ENCODE measurements around the gene CXCL8. TPM values are rescaled to one million over a fixed set of nuclear protein-coding genes. Genes with fewer than 3 reads are reported as not detected.
"Not testable (repeated sequence)": the region's sequence is repeated elsewhere in the genome, so short reads cannot be mapped to it uniquely, and the experiment has no call there.

CXCL8 gene
- 1 to 10 TPM; 2.6 to 7.9 TPM for total RNA-seq

- no peak for TF ChIP-seq CTCF (IDR thresholded peaks at IDR 0.05)
- H3K27ac ChIP-seq = peak within 1 kb of the TSS in 1 of 2 donors; percentile 9
- no peak within 1 kb of the TSS for H3K4me3 ChIP-seq
- DNase-seq (ENCODE audit: low spot score) = peak; percentile 70
- H3K4me1 ChIP-seq = no peaks in the 10 kb centered on the region
- H3K9me3 ChIP-seq = no peaks in the 10 kb centered on the region
- H3K36me3 ChIP-seq = no peaks in the 10 kb centered on the region
- H3K27me3 ChIP-seq = no peaks in the 10 kb centered on the region
These were observed at the start of gene CXCL8 for GRCh38 chr4:73740353-73740778. TSS of gene CXCL8 (plus strand) at chr4:73740569. CDS start at chr4:73740659, 90 bp downstream.

GRCh38 chr4:73691201-73691600 lies 49.2 kb upstream of the CXCL8 start:
- not testable (repeated sequence) for H3K27ac ChIP-seq; H3K36me3 ChIP-seq; H3K9me3 ChIP-seq; H3K27me3 ChIP-seq; H3K4me3 ChIP-seq; DNase-seq (ENCODE audit: low spot score); H3K4me1 ChIP-seq

- no peak overlapping the region for H3K4me3 ChIP-seq
- no peak overlapping the region for H3K27ac ChIP-seq
- H3K9me3 ChIP-seq = no peaks in the 10 kb centered on the region
- H3K27me3 ChIP-seq = no peaks in the 10 kb centered on the region
- H3K36me3 ChIP-seq = no peaks in the 10 kb centered on the region
- no peaks in the 10 kb centered on the region for H3K4me1 ChIP-seq
- no peak for DNase-seq (ENCODE audit: low spot score)
- TF ChIP-seq CTCF (IDR thresholded peaks at IDR 0.05) = no peak
These were observed 48.6 kb upstream of the CXCL8 start for GRCh38 chr4:73691759-73692158.

GRCh38 chr4:73692254-73692653 lies 48.1 kb upstream of the CXCL8 start:
- no peak for TF ChIP-seq CTCF (IDR thresholded peaks at IDR 0.05)
- Histone ChIP-seq H3K27me3 (no peaks in the 10 kb centered on the region), H3K9me3 (no peaks in the 10 kb centered on the region), H3K4me1 (no peaks in the 10 kb centered on the region), H3K36me3 (no peaks in the 10 kb centered on the region), H3K4me3 (no peak overlapping the region), H3K27ac (no peak overlapping the region)
- no peak for DNase-seq (ENCODE audit: low spot score)

GRCh38 chr4:73692701-73693100 lies 47.7 kb upstream of the CXCL8 start:
- no peak for DNase-seq (ENCODE audit: low spot score)
- Histone ChIP-seq H3K4me3 (no peak overlapping the region), H3K27ac (no peak overlapping the region), H3K36me3 (no peaks in the 10 kb centered on the region), H3K27me3 (no peaks in the 10 kb centered on the region), H3K9me3 (no peaks in the 10 kb centered on the region), H3K4me1 (peaks cover 0 to under 1% of the 10 kb centered on the region in 2 donors)
- TF ChIP-seq CTCF (IDR thresholded peaks at IDR 0.05) = no peak

DNA sequence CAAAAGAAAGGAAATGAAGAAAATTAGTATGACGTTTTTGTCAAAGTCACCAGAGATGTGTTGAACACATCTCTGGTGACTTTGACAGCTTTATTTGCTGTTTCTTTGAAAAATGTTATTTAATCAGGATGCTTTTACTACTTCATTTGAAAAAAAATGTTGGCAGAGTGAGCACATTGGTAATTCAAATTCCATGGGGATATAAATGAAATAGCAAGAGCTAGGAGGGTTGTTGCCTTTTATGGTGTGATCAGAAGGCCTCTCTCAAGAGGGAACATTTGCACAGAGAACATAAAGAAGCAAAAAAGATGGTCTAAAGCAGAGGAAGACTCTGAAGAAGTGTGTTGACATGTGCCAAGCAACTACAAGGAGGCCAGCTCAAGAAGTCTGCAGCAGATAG lies 46.6 kb upstream of the CXCL8 start:
- Histone ChIP-seq H3K27me3 (no peaks in the 10 kb centered on the region), H3K36me3 (no peaks in the 10 kb centered on the region), H3K4me3 (no peak overlapping the region), H3K27ac (no peak overlapping the region), H3K4me1 (peaks cover 0 to 11% of the 10 kb centered on the region in 2 donors), H3K9me3 (no peaks in the 10 kb centered on the region)
- no peak for TF ChIP-seq CTCF (IDR thresholded peaks at IDR 0.05)
- DNase-seq (ENCODE audit: low spot score) = no peak
